ENCODE measurements around the gene SLC33A1.

DNA sequence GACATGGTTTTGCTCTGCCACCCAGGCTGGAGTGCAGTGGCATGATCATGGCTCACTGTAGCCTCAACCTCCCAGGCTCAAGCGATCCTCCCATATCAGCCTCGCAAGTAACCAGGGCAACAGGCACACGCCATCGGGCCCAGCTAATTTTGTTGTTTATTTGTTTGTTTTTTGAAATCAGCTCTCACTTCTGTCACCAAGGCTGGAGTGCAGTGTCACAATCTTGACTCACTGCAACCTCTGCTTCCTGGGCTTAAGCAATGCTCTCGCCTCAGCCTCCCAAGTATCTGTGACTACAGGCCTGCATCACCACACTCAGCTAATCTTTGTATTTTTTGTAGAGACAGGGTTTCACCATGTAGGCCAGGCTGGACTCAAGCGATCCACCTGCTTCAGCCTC lies 83.1 kb downstream of the SLC33A1 start:
- TF ChIP-seq ZNF274 (IDR thresholded peaks at IDR 0.05; ENCODE audit: borderline replicate concordance, extremely low read depth, low read length): no peak
- TF ChIP-seq, protein P1, sequence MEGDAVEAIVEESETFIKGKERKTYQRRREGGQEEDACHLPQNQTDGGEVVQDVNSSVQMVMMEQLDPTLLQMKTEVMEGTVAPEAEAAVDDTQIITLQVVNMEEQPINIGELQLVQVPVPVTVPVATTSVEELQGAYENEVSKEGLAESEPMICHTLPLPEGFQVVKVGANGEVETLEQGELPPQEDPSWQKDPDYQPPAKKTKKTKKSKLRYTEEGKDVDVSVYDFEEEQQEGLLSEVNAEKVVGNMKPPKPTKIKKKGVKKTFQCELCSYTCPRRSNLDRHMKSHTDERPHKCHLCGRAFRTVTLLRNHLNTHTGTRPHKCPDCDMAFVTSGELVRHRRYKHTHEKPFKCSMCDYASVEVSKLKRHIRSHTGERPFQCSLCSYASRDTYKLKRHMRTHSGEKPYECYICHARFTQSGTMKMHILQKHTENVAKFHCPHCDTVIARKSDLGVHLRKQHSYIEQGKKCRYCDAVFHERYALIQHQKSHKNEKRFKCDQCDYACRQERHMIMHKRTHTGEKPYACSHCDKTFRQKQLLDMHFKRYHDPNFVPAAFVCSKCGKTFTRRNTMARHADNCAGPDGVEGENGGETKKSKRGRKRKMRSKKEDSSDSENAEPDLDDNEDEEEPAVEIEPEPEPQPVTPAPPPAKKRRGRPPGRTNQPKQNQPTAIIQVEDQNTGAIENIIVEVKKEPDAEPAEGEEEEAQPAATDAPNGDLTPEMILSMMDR (IDR thresholded peaks at IDR 0.05; ENCODE audit: control extremely low read depth in 1 of 3, insufficient read depth in 1 of 3, low read depth in 1 of 3, low read length in 3 of 3): no peak
- TF ChIP-seq, protein P2, sequence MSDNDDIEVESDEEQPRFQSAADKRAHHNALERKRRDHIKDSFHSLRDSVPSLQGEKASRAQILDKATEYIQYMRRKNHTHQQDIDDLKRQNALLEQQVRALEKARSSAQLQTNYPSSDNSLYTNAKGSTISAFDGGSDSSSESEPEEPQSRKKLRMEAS (IDR thresholded peaks at IDR 0.05): no peak
